Ectodermal cell (in vitro differentiated cells): Measurements from ENCODE around the gene NAPB.
A peak's percentile ranks its signal among the peaks of the same experiment; 100 is the strongest.

ENCODE experiments used
- H3K27ac ChIP-seq: 2 replicates; pipeline ENCODE4 v1.7.0; 2013; ENCODE audit warnings: mild to moderate bottlenecking, low read depth, low read length; ENCODE audit not compliant: insufficient read depth, poor library complexity, severe bottlenecking
- H3K27me3 ChIP-seq: 2 replicates; pipeline ENCODE4 v1.7.0; 2013; ENCODE audit warnings: mild to moderate bottlenecking, low read length; ENCODE audit not compliant: insufficient read depth, control insufficient read depth, poor library complexity, severe bottlenecking
- H3K36me3 ChIP-seq: one replicate; pipeline ENCODE4 v1.7.0; 2013; ENCODE audit warnings: low read length; ENCODE audit not compliant: control insufficient read depth, insufficient read depth
- H3K4me1 ChIP-seq: one replicate; pipeline ENCODE4 v1.7.0; 2013; ENCODE audit warnings: low read length; ENCODE audit not compliant: control insufficient read depth, insufficient read depth
- H3K4me3 ChIP-seq: 2 replicates; pipeline ENCODE4 v1.7.0; 2013; ENCODE audit warnings: low read depth, low read length, control low read depth; ENCODE audit not compliant: insufficient read depth
- H3K9me3 ChIP-seq: 2 replicates; pipeline ENCODE4 v1.7.0; 2013; ENCODE audit warnings: mild to moderate bottlenecking, low read length, moderate library complexity; ENCODE audit not compliant: control insufficient read depth
- WGBS, 2 experiments: methylation state at CpG; one replicate each; pipeline ENCODE4 v1.1.7; 2013; ENCODE audit warnings: missing lambda C conversion rate in 2 of 2; 5-methylcytosine and 5-hydroxymethylcytosine counted together

NAPB gene

GRCh38 chr20:23361119-23361475 is 60.2 kb downstream of the NAPB start:
- no peaks in the 10 kb centered on the region for H3K27me3 ChIP-seq
- H3K9me3 ChIP-seq: no peaks in the 10 kb centered on the region
- H3K4me3 ChIP-seq: peak overlapping the region; percentile 89
- 15 to 16% methylated on average over 8 of the region's 8 CpGs for WGBS, 2 experiments
- peaks cover 8% of the 10 kb centered on the region for H3K4me1 ChIP-seq
- peak overlapping the region; percentile 93 for H3K27ac ChIP-seq
- no peaks in the 10 kb centered on the region for H3K36me3 ChIP-seq

- H3K4me3 ChIP-seq: no peak overlapping the region
- peaks cover under 1% of the 10 kb centered on the region for H3K36me3 ChIP-seq
- no peaks in the 10 kb centered on the region for H3K27me3 ChIP-seq
- no peak overlapping the region for H3K27ac ChIP-seq
- WGBS, 2 experiments: 79 to 87% methylated on average over 1 of the region's 1 CpG
- no peaks in the 10 kb centered on the region for H3K9me3 ChIP-seq
- H3K4me1 ChIP-seq: peaks cover 8% of the 10 kb centered on the region
These were observed 60.8 kb downstream of the NAPB start for GRCh38 chr20:23360531-23360930.

GRCh38 chr20:23358923-23359593 is 62.2 kb downstream of the NAPB start:
- H3K4me3 ChIP-seq: no peak overlapping the region
- no peaks in the 10 kb centered on the region for H3K9me3 ChIP-seq
- H3K4me1 ChIP-seq: peaks cover 8% of the 10 kb centered on the region
- H3K36me3 ChIP-seq: peaks cover 12% of the 10 kb centered on the region
- WGBS, 2 experiments: 83 to 84% methylated on average over 7 of the region's 7 CpGs
- no peaks in the 10 kb centered on the region for H3K27me3 ChIP-seq
- H3K27ac ChIP-seq: no peak overlapping the region

- Histone ChIP-seq H3K27ac (no peak overlapping the region), H3K27me3 (no peaks in the 10 kb centered on the region), H3K4me1 (peaks cover 8% of the 10 kb centered on the region), H3K9me3 (no peaks in the 10 kb centered on the region), H3K36me3 (peaks cover 12% of the 10 kb centered on the region), H3K4me3 (peak overlapping the region; percentile 11)
- WGBS, 2 experiments: 79 to 81% methylated on average over 6 of the region's 6 CpGs
These were observed 62.8 kb downstream of the NAPB start for GRCh38 chr20:23358563-23358906.

- Histone ChIP-seq H3K27ac (peak overlapping the region; percentile 88), H3K9me3 (no peaks in the 10 kb centered on the region), H3K36me3 (peaks cover 12% of the 10 kb centered on the region), H3K4me3 (peak overlapping the region; percentile 53), H3K27me3 (no peaks in the 10 kb centered on the region), H3K4me1 (peaks cover 8% of the 10 kb centered on the region)
- WGBS, 2 experiments: 0% methylated on average over 71 of the region's 71 CpGs
These were observed 63.3 kb downstream of the NAPB start for GRCh38 chr20:23357767-23358562.

DNA sequence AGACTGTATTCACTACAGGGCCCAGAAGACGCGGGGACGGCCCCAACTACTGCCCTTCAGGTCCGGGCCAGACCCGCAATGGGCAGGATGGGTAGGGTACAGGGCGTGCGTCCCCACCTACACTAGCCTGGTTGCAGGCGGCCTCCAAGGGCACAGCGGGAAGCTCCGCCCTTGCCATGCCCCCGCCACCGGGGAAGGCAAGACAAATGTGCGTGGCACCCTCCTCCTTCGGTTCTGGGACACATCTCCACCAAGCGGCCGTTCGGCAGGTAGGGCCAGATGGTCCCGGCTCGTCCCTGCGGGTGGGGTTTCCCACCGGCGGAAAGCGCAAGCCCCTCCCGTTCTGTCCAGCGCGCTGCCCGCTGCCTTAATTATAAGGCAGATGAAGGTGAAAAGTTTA is 65.1 kb downstream of the NAPB start:
- peaks cover 8% of the 10 kb centered on the region for H3K4me1 ChIP-seq
- 92 to 93% methylated on average over 27 of the region's 27 CpGs for WGBS, 2 experiments
- H3K36me3 ChIP-seq: peaks cover 12% of the 10 kb centered on the region
- no peaks in the 10 kb centered on the region for H3K9me3 ChIP-seq
- no peaks in the 10 kb centered on the region for H3K27me3 ChIP-seq
- no peak overlapping the region for H3K4me3 ChIP-seq
- H3K27ac ChIP-seq: no peak overlapping the region

DNA sequence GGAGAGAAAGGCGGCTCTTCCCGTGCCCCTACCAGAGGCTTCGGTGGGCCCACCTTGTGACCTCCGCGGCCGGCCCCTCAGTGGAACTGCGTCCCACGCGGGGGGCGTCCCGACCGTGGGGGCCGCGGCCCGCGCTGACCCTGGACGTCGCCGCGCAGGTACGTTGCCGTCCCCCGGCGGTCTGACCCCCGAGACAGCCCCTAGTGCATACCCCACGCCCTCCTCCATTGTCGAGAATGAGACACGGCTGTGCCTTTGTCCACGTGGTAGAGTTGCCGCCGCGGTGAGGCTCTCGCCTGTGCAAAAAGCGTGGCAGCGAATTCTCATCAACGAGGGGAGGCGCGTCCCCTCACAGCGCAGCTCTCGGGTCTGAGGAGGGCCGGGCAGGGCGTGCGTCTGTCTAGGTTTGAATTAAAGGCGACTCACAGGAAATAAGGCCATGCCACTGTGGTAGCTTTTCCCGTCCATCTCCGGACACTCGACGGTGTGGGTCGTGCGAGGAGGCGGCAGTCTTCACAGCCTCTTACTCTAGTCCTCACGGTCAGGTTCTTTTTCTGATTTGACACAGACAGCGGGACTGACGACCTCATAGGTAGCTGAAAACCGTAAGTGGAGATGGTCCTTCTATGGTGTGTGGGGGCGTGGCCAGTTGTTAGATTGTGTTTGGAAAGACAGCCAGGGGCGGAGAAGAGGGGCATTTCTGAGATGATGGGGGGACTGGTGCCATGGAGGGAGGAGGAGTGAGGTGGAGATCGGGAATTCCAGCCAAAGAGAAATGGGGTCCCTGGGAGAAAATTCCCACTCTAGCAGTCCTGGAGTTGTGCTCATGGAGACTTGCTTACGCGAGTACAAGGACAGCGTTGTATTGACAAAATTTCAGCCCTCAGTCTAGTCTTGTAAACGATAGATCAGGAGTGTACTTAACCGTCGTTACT is 70.1 kb downstream of the NAPB start:
- no peaks in the 10 kb centered on the region for H3K4me1 ChIP-seq
- peaks cover 12% of the 10 kb centered on the region for H3K36me3 ChIP-seq
- H3K9me3 ChIP-seq: no peaks in the 10 kb centered on the region
- H3K4me3 ChIP-seq: peak overlapping the region; percentile 88
- H3K27me3 ChIP-seq: no peaks in the 10 kb centered on the region
- no peak overlapping the region for H3K27ac ChIP-seq
- WGBS, 2 experiments: 3% methylated on average over 62 to 64 of the region's 64 CpGs

DNA sequence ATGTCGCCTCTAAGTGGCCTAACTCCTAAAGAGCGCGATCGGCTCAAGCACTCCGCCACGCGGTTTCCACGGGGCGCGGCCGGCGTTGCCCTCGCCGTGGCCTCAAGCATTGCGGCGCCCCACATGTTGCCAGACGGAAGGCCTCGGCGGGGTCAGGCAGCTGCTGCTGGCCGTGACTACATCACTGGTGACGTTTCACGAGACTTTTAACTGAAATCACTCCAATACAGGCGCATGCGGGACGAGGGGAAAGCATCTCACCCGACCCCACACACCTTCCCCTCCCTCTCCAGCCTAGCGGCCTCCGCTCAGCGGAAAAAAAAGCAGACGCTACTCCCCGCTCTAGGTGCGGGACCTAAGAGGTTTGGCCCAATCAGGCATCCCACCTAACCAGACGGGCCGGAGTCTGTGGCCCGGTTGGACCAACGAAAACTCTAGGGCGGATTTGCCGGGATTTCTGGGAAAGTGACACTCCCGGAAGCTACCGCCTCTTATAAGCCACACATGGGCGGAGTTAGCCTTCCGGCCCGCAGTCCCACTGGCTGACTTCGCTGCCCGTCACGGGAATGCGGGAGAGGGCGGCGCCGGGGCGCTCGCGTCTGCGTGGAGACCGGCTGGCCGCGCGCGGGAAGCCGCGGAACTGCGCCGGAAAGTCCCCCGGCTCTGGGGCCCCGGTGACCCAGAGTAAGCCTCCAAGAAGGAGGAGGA is 70.9 kb downstream of the NAPB start, which contains the start of gene NXT1:
Gene NXT1, plus strand, starts transcription at position 596 of the 708 bp plus-strand sequence. CDS start 3,251 bp downstream, outside the sequence.
- Histone ChIP-seq H3K36me3 (peaks cover 9% of the 10 kb centered on the region), H3K4me3 (peak within 1 kb of the TSS; percentile 88), H3K27me3 (no peaks in the 10 kb centered on the region), H3K27ac (peak within 1 kb of the TSS; percentile 96), H3K4me1 (no peaks in the 10 kb centered on the region), H3K9me3 (no peaks in the 10 kb centered on the region)
- 0% methylated on average over 65 of the region's 65 CpGs for WGBS, 2 experiments

DNA sequence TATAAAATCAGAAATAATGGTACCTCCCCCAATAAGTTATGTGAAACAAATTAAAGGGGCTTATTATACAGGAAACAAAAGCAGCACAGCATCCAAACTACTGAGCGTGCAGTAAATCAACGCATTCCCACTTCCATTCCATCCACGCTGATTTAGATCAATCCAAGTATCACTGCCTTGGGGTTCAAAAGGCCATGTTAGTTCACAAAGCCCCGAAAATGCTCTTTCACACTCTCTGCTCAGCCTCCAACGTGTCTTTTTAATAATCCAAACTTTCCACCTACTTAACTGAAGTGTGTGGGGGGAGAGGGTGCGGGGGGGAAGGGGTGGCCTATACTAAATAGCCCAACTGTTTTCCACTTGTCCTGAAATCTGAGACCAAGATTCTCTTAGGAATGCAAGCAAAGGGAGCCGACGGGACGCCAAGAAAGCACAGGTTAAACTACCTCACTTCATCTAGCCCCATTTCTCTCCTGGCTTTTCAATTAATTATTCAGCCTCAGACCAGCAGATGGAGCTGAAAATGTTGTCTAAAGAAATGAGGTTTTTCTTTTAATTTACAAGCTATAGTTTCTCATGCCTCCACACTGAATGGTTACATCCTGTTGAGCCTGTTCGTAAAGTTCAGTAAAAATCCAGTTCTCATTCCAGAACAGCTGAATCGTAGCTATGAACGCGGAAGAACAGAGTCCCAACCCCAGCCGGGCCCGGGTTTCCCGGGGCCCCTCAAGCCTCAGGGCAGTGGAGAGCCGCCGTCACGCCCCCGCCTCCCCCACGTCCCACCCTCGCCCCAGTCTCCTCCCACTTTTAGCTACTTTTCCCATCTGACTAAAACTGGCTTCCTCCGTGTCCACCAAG is 71.7 kb downstream of the NAPB start:
- peaks cover 3% of the 10 kb centered on the region for H3K36me3 ChIP-seq
- peak overlapping the region; percentile 88 for H3K4me3 ChIP-seq
- no peaks in the 10 kb centered on the region for H3K9me3 ChIP-seq
- 16 to 17% methylated on average over 21 of the region's 23 CpGs for WGBS, 2 experiments
- peak overlapping the region; percentile 96 for H3K27ac ChIP-seq
- no peaks in the 10 kb centered on the region for H3K4me1 ChIP-seq
- H3K27me3 ChIP-seq: no peaks in the 10 kb centered on the region
